NCI-H524 treated with DMSO at 0.1 percent for 48 hours (cell line): ENCODE data around the gene PFN1.
"Not testable (repeated sequence)": the region's sequence is repeated elsewhere in the genome, so short reads cannot be mapped to it uniquely, and the experiment has no call there.

Experiments
- DNase-seq: peaks from one replicate; lab custom pipeline; 2025; lab: John Stamatoyannopoulos, UW

Gene PFN1

DNA sequence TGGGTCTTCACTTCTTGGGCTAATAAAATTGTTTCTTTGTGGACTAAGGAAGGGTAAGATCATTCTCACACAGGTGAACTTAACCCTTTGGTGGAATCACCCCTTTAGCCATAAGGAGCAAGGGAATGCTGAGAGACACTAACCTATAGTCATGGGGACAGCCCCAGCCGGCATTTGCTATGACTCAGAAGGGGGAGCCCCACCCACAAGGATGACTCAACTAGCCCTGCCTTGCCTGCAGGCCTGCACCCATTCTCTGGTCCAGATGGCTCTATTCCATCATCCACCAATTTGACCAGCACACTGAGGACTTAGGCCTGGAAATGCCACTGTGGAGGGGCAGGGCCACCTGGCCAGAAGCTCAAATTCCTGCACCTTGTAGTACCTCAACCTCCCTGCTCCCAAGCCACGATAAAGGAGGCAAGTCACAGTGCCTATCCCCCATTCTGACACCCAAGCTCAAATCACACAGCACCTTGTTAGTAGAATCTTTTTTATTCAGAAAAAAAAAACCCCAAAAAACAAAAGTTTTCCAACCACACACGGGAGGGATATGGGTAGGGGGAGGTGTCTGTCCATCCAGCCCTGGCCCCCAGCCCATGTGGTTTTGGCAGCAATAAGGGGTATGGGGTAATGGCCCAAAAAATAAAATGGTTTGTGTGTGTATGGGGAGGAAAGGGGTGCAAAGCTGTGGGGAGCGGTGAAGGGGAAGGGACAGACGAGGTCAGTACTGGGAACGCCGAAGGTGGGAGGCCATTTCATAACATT, 3.0 kb downstream of the PFN1 start:
- DNase-seq, result no peak

DNA sequence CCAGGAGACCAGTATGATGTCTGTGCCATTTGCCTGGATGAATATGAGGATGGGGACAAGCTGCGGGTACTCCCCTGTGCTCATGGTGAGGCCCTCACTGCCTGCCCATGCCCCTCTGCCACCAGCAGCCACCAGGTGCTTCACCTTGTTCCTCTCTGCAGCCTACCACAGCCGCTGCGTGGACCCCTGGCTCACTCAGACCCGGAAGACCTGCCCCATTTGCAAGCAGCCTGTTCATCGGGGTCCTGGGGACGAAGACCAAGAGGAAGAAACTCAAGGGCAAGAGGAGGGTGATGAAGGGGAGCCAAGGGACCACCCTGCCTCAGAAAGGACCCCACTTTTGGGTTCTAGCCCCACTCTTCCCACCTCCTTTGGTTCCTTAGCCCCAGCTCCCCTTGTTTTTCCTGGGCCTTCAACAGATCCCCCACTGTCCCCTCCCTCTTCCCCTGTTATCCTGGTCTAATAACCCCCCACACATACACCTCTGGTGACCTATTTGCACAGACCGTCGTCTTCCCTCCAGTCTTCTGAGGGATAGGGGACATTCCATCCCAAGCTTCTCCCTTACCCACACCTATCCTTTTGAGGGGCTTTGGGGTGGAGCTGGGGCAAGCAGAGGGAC, 3.7 kb downstream of the PFN1 start:
- no peak for DNase-seq

DNA sequence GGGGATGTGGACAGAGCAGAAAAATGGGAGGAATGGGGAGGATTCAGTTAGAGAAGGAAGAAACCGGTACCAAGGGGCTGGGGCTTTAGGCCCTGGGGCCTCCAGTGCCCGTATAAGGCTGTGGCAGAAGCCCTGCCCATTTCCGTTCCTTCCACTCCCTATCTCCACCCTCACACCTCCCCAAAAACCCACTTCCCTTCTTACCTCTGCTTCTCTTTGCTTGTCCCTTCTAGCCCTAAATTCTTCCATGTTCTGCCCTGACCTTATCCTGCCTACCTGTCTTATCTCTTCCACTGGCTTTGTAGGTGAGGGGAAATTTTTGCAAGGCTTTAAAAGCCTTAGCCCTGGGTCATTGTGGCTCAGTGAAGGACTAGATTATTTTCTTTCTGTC, 4.2 kb downstream of the PFN1 start:
- no peak for DNase-seq

DNA sequence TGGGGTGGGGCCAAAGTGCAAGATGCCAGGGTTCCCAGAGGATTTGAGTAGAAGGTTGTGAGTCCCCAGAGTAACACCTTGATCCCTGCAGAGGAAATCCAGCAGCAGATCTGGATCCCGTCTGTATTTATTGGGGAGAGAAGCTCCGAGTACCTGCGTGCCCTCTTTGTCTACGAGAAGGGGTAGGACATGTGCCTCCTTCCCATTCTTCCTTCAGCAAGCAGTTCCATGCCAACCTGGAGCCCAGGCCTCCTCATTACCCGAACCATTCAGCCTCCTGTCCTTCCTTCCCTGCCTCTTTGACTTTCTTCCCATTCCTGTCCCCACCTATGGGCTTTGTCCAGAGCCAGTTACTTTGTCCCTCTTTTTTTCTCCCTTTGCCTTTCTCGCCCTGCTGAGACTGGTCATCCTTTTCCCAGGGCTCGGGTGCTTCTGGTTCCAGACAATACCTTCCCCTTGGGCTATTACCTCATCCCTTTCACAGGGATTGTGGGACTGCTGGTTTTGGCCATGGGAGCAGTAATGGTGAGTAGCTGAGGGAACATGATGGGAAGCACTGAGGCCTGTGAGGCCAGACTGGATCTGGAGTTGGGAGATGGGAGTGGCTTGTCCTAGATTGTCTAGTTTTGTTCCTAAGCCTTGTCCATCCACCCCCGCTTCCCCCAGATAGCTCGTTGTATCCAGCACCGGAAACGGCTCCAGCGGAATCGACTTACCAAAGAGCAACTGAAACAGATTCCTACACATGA, 5.4 kb downstream of the PFN1 start:
- DNase-seq, result no peak

DNA sequence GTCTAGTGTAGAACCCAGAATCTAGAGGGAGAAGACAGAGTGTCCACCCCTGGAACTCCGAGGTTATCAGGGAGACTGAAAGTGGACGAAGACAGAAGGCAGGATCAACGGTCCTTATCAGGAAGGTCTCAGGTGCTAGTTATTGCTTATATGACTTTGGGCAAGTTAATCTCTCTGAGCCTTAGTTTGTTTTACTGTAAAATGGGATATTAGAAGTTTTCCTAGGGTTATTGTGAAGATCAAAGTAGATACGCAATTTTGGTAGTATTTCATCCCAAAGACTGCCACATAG, 7.1 kb downstream of the PFN1 start:
- DNase-seq, result no peak

DNA sequence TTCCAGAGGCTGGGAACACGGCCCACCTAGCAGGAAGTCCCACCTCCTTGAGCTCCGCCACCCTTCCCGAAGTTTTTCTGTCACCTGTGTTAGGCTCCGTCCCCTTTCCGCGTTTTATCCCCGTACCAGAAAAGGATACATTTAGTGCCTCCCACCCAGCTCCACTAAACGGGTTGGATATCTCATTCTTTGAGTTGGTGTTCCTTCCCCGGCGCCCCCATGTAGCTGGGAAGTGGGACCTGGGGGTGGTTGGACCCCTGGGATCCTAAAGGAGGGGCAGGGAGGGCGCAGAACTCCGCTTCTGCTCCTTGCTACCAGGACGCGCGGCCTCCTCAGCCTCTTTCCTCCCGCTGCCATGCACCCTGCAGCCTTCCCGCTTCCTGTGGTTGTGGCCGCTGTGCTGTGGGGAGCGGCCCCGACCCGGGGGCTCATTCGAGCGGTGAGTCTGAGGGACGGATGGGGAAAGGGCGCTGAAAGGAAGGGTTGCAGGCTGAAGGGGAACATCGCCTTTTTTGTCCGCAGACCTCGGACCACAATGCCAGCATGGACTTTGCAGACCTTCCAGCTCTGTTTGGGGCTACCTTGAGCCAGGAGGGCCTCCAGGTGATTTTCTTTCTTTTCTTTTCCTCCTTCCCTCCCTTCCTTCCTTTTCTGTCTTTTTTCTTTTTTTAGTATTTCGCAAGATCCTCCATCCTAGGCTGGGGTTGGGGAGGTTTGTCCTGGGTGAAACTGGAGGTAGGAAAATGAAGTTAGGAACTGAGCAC, 7.6 kb downstream of the PFN1 start:
- no peak for DNase-seq

DNA sequence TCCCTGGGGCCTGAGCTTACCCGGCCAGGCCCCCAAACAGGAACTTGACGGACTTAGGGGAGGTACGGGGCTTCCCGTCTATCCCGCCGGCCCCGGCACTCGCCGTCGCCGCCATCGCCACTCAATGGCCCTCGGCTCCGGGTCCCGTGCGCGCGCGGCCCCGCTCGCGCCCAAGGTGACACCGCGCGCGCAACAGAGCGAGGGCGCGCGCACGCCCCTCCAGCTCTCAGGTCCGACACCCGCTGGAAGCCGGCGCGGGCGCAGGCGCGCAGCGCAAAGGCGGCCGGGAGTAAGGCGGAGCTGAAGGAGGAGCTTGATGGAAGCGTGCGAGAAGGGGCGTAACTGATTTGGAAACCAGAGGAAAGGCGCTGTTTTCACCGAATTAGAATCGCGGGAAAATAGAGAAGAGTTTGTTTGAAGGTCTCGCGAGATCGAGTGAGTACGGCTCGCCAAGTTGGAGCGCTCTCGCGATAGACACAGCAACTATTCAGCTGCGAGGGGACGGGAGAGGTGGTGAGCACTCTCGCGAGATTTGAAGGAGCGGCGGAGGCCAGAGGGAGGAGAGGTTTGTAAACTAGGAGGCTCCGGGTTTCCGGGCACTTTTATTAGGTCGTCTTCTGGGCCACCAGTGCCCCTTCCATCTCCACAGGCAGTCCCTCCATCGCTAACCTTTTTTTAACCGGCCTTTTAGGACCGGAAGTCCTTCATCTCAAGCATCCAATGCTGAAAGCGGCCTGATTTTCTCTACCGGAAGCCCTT, 8.4 kb downstream of the PFN1 start, which contains the start of the genes RNF167 and SLC25A11:
Gene RNF167, plus strand, starts transcription at position 473 of the 759 bp plus-strand sequence. CDS start 642 bp downstream, outside the sequence.
Gene SLC25A11, minus strand, starts transcription at position 251 of the 759 bp plus-strand sequence. Its CDS starts 136 bp downstream, at position 115.
- peak; percentile 98 for DNase-seq

DNA sequence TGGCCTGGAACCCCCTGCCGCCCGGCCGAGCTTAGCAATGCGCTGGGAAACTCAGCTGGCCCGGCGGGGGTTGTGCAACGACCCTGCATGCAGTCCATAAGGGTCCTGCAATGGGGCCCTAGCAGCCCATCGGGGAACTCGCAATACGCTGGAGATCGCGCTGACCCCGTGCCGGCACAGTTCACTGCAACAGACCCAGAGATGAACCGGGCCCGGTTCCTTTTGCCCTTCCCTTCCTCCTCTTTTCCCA, 8.9 kb downstream of the PFN1 start:
- DNase-seq, result no peak

DNA sequence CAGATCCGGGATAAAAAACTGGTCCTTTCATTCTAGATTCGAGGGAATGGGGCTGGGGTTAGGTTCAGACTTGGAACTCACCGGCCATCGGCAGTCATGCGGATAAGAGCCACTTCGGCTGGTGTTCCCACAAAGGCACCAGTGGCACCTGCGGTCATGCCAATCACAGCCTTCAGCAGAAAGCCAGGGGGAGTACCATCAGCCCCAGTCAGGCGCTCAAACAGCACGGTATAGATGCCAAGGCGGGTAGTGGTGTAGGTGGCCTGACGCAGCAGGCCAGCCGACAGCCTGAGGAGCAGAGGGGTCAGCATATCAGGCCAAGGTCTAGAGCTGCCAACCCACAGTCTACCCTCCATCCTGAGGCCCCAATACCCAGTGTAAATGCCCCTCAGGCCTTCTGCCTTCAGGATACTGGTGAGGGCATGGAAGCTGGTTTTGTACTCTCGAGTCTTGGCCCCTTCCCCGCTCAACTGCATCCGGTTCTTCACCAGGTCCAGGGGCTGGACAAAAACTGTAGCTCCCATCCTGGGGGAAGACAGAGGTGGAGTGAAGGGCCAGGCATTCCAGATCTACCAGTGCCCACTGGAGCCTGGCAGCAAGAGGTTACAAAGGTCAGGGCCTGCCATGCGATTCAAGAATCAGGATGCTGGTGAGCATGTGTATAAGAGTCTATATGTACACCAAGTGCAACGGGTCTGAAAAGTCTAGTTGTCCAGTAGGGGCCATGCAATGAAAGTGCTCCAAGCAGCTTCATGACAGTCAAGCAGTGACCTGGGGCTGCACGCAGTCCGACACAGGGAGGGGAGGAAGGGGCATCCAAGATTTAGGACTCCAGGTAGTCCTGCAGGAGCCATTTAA, 9.4 kb downstream of the PFN1 start:
- DNase-seq, result no peak

DNA sequence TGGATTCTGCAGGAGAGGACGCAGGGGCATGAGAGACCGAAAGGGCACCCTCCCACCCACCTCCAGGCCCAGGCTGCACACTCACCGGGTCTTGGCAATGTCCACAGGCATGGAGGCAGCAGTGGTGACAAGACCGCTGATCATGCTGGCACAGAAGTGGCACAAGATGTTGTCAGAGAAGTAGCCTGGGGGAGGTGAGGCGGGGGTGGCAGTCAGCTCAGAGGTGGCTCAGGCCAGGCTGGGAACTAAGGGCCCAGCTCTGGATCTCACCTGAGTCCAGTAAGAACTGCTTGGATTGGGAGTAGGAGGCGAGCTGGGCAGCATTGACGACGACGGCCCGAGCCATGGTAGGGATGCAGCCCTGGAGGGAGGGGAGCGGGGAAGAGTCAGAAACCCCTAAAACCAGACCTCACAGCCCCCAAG, 10.2 kb downstream of the PFN1 start:
- no peak for DNase-seq

DNA sequence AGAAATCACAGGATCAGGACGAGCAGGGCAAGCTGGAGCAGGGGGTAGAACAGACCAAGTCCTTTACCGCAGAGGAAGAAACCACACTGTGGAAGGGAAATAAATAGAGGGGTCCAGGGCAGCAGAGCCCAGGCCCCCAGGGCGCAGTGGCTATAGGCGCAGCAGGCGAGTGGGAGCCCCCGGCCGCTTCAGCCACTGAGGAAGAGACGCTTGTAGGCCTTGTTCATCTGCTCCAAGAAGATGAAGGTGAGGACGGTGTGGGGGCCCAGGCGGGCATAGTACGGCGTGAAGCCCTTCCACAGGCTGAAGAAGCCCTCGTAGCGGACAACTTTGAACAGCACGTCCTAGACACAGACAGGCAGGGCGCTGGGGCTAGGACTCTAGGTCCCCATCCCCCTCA, 10.8 kb downstream of the PFN1 start:
- no peak for DNase-seq

DNA sequence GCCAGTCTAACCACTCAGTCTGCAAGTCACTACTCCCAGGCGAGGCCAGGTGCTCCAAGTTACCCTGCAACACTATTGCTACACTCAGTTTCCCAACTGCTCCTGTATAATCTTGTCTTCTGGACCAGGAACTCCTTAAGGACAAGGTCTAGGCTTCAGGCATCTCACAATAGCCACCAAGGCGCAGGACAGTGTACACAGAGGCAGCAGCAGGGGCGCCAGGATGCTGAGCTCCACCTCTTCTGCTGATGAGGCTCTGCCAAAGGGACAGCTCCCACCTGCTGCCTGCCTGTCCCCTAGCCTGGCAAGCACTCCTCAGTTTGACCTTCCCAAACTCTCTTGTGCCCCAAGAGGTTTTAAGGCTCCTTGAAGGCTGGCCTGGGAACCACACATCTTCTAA, 11.9 kb downstream of the PFN1 start:
- DNase-seq, result no peak

DNA sequence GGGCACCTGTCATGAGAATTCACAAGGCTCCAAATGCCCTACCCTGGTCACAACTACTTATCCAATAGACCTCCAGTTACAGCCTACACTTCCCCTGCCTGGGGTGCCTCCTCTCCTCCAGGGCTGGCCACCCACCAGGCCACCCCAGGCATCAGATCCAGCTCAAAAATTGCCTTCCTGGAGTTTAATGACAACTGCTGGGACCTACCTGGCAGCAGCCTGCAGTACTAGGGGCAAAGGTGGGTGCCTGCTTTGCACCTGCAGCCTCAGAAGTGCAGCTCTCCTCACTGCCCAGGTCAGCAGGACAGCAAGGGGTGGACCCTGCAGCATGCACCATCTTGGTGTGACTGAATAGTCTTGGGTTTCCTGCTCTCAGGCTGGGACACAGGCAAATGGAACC, 12.7 kb downstream of the PFN1 start:
- DNase-seq, result no peak

DNA sequence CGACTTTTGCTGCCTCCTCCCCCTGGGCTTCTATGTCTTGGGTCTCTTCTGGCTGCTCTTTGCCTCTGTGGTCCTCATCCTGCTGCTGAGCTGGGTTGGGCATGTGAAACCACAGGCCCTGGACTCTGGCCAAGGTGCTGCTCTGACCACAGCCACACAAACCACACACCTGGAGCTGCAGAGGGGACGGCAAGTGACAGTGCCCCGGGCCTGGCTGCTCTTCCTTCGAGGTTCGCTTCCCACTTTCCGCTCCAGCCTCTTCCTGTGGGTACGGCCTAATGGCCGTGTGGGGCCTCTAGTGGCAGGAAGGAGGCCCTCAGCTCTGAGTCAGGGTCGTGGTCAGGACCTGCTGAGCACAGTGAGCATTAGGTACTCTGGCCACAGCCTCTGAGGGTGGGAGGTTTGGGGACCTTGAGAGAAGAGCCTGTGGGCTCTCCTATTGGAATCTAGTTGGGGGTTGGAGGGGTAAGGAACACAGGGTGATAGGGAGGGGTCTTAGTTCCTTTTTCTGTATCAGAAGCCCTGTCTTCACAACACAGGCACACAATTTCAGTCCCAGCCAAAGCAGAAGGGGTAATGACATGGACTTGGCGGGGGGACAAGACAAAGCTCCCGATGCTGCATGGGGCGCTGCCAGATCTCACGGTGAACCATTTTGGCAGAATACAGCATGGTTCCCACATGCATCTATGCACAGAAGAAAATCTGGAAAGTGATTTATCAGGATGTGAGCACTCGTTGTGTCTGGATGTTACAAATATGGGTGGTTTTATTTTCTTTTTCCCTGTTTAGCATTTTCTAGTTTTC, 14.0 kb downstream of the PFN1 start:
- no peak for DNase-seq

DNA sequence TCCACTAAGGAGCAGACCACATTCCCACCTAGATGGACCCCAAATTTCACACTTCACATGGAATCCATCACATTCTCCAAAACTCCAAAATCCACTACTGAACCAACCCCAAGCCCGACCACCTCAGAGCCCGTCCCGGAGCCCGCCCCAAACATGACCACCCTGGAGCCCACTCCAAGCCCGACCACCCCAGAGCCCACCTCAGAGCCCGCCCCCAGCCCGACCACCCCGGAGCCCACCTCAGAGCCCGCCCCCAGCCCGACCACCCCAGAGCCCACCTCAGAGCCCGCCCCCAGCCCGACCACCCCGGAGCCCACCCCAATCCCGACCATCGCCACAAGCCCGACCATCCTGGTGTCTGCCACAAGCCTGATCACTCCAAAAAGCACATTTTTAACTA, 14.7 kb downstream of the PFN1 start:
- DNase-seq, result no peak

DNA sequence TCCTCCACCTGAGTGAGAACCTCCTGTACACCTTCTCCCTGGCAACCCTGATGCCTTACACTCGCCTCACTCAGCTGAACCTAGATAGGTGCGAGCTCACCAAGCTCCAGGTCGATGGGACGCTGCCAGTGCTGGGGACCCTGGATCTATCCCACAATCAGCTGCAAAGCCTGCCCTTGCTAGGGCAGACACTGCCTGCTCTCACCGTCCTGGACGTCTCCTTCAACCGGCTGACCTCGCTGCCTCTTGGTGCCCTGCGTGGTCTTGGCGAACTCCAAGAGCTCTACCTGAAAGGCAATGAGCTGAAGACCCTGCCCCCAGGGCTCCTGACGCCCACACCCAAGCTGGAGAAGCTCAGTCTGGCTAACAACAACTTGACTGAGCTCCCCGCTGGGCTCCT, 15.6 kb downstream of the PFN1 start:
- DNase-seq, result no peak

DNA sequence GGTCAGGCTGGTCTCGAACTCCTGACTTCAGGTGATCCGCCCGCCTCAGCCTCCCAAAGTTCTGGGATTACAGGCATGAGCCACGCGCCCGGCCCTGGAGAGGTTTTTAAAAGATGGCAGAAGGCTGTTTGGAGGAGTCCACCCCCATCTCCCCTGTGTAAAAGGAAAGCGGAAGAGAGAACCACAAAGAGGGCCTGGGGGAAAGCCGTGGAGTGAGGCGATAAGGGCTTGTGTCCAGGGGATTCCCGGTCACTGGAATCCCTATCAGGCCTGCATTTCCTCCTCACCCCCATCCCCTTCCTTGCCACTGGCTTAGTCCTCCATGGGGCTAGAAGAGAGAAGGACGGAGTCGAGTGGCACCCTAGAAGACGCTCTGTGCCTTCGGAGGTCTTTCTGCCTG, 16.4 kb downstream of the PFN1 start, which contains the start of gene GP1BA:
Gene GP1BA, plus strand, starts transcription at position 315 of the 400 bp plus-strand sequence. CDS start 328 bp downstream, outside the sequence.
- DNase-seq, result no peak

DNA sequence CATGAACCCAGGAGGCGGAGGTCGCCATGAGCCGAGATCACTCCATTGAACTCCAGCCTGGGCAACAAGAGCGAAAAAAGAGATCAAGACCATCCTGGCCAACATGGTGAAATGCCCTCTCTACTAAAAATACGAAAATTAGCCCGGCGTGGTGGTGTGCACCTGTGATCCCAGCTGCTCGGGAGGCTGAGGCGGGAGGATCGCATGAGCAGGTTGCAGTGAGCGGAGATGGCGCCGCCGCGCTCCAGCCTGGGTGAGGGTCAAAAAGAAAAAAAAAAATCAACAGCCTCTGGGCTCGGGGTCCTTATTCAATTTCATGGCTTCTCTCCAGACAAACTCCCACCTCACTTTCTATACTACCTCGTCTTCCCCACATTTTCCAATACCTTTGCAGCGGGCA, 19.4 kb downstream of the PFN1 start:
- no peak for DNase-seq

DNA sequence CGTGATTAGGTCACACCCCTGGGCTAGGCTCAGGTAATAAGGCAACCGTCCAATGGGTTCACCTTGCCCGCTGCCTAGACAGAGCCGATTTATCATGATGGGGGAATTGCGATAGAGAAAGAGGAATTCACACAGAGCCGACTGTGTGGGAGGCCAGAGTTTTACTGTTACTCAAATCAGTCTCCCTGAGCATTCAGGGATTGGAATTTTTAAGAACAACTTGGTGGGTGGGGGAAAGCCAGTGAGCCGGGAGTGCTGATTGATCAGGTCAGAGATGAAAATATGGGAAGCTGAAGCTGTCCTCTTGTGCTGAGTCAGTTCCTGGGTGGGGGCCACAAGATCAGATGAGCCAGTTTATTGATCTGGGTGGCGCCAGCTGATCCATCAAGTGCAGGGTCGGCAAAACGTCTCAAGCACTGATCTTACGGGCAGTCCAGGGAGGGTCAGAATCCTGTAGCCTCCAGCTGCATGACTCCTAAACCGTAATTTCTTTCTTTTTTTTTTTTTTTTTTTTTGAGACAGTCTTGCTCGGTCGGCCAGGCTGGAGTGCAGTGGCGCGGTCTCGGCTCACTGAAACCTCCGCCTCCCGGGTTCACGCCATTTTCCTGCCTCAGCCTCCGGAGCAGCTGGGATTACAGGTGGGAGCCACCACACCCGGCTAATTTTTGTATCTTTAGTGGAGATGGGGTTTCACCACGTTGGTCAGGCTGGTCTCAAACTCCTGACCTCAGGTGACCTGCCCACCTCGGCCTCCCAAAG, 21.6 kb downstream of the PFN1 start:
- not testable (repeated sequence) for DNase-seq
